ENCODE results near the gene DSG3.

DNA sequence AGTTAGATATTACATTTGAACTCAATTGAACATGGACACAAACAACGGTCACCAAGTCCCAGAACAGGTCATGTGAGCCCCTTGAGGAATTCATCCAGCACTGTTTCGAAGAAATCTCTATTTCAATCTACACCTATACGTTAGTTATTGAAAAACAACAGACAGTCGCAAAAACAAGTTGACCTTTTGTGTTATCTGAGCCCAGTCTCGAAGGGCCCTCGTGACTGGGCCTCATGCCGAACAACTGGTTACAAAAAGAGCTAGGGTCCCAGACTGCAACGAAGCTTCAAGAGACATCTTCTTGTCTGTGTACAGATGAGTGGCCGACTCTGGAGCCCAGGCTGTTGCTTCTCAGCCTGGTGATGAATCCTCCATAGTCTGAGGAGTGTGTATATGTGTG is 45.1 kb downstream of the DSG3 start:
- TF ChIP-seq, protein P1, sequence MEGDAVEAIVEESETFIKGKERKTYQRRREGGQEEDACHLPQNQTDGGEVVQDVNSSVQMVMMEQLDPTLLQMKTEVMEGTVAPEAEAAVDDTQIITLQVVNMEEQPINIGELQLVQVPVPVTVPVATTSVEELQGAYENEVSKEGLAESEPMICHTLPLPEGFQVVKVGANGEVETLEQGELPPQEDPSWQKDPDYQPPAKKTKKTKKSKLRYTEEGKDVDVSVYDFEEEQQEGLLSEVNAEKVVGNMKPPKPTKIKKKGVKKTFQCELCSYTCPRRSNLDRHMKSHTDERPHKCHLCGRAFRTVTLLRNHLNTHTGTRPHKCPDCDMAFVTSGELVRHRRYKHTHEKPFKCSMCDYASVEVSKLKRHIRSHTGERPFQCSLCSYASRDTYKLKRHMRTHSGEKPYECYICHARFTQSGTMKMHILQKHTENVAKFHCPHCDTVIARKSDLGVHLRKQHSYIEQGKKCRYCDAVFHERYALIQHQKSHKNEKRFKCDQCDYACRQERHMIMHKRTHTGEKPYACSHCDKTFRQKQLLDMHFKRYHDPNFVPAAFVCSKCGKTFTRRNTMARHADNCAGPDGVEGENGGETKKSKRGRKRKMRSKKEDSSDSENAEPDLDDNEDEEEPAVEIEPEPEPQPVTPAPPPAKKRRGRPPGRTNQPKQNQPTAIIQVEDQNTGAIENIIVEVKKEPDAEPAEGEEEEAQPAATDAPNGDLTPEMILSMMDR (IDR thresholded peaks at IDR 0.05) = no peak
- no peak for TF ChIP-seq POLR2AphosphoS5 (IDR thresholded peaks at IDR 0.05)
- TF ChIP-seq POLR2A (IDR thresholded peaks at IDR 0.05) = no peak

Measured in upper lobe of left lung (tissue), 4 donors.